B cell (primary cell): ENCODE measurements around the gene ATP9B.

Experiments
- CTCF ChIP-seq: fragments of 200-600 bp; IDR thresholded peaks from one replicate; pipeline ENCODE4 v1.8.0; 2022; ENCODE audit warnings: antibody characterized with exemption, mild to moderate bottlenecking
- EZH2 ChIP-seq: IDR thresholded peaks from 2 replicates; pipeline ENCODE4 v1.6.1; 2012; ENCODE audit warnings: borderline replicate concordance, low read depth, mild to moderate bottlenecking, moderate library complexity, low read length; ENCODE audit not compliant: insufficient read depth, poor library complexity, severe bottlenecking

GRCh38 chr18:79380816-79381806, 311.9 kb downstream of the ATP9B start:
- peak; percentile 89 for TF ChIP-seq CTCF
- TF ChIP-seq EZH2: no peak
